Measurements from ENCODE around the gene MBD4. TPM values are rescaled to one million over a fixed set of nuclear protein-coding genes. Genes with fewer than 3 reads are reported as not detected.
"Not testable (repeated sequence)": the region's sequence is repeated elsewhere in the genome, so short reads cannot be mapped to it uniquely, and the experiment has no call there.

Gene MBD4
- total RNA-seq, 2 experiments from 2014 or later = 62.0 to 63.9 TPM

DNA sequence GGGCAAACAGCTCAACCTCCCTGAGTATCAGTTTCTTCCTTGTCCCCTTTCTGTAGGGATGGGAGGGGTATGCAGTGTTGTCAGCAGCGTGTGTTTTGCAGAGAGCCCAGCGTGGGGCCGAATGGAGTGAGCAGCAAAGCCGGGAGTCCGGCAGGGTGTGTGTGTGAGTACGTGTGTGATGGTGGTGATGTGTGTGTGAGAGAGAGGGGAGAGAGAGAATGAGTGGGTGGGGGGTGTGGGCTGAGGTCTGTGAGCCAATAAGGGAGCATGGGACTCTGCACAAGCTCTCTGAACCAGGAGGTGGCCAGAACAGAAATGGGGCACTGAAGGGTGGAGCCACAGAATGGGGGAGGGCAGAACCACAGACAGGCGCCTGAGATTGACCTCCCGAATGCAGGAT is 44.1 kb upstream of the MBD4 start:
- DNase-seq = no peak
- ChIA-PET CTCF (no interaction called here), POLR2A (no interaction called here)
- Histone ChIP-seq H3K36me3 (ENCODE audit: insufficient read depth, low read length) (no peaks in the 10 kb centered on the region), H3K4me1 (ENCODE audit: insufficient read depth, low read length) (peaks cover 15% of the 10 kb centered on the region), H3K9me3 (ENCODE audit: control insufficient read depth in 1 of 2, insufficient read depth in 1 of 2, low read length in 2 of 2) (no peaks in the 10 kb centered on the region), H3K4me3 (ENCODE audit: low read length) (no peak overlapping the region), H3K27me3 (ENCODE audit: control insufficient read depth in 1 of 2, insufficient read depth in 2 of 2, low read length in 2 of 2) (no peaks in the 10 kb centered on the region), H3K27ac (ENCODE audit: low read depth in 1 of 2, low read length in 2 of 2) (no peak overlapping the region)
- TF ChIP-seq, protein P1, sequence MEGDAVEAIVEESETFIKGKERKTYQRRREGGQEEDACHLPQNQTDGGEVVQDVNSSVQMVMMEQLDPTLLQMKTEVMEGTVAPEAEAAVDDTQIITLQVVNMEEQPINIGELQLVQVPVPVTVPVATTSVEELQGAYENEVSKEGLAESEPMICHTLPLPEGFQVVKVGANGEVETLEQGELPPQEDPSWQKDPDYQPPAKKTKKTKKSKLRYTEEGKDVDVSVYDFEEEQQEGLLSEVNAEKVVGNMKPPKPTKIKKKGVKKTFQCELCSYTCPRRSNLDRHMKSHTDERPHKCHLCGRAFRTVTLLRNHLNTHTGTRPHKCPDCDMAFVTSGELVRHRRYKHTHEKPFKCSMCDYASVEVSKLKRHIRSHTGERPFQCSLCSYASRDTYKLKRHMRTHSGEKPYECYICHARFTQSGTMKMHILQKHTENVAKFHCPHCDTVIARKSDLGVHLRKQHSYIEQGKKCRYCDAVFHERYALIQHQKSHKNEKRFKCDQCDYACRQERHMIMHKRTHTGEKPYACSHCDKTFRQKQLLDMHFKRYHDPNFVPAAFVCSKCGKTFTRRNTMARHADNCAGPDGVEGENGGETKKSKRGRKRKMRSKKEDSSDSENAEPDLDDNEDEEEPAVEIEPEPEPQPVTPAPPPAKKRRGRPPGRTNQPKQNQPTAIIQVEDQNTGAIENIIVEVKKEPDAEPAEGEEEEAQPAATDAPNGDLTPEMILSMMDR (IDR thresholded peaks at IDR 0.05) = no peak
- no peaks in the 10 kb centered on the region for H3K9me3 Mint-ChIP-seq
- no peak overlapping the region for H3K4me3 Mint-ChIP-seq
- no peak for ATAC-seq (ENCODE audit: poor library complexity)
- H3K27me3 Mint-ChIP-seq = no peaks in the 10 kb centered on the region
- intact Hi-C loops (cut with DNase I, micrococcal nuclease) = loop anchor here in 1 of 2 experiments (5.0 kb wide), 1 partner anchor 42 kb away; the partner anchor contains the start of gene IFT122
- peaks cover 22% of the 10 kb centered on the region for H3K4me1 Mint-ChIP-seq (ENCODE audit: low read depth)
- H3K27ac Mint-ChIP-seq = no peak overlapping the region
- peaks cover 37% of the 10 kb centered on the region for H3K36me3 Mint-ChIP-seq (ENCODE audit: low read depth)

DNA sequence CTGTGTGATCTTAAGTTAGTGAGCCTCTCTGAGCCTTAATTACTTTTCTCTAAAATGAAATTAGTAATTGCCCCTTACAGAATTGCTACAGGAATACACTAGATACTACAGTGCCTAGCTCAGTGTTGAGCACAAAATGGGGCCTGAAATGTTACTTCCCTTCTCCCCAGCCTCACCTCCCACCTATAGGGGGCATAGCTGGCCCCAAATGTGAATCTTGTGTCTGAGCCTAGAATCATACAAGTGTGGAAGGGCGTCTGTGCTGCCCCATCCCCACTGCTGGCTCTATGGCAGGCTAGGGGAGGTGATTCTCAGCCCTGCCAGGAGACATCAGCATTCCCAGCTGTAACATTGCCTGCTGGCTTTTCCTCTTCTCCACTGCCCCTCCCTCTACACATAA is 43.0 kb upstream of the MBD4 start:
- intact Hi-C loops (cut with DNase I, micrococcal nuclease) = loop anchor here (1.0 to 5.0 kb wide), 2 partner anchors 40 to 42 kb away; partner anchors contain the start of gene IFT122 (in 2 of the 2)
- Mint-ChIP-seq H3K27ac (peak overlapping the region; percentile 69), H3K4me3 (no peak overlapping the region), H3K9me3 (no peaks in the 10 kb centered on the region), H3K27me3 (no peaks in the 10 kb centered on the region), H3K4me1 (ENCODE audit: low read depth) (peaks cover 22% of the 10 kb centered on the region), H3K36me3 (ENCODE audit: low read depth) (peaks cover 42% of the 10 kb centered on the region)
- ATAC-seq (ENCODE audit: poor library complexity) = no peak
- Histone ChIP-seq H3K27ac (ENCODE audit: low read depth in 1 of 2, low read length in 2 of 2) (peak overlapping the region in 1 of 2 donors; percentile 80), H3K4me3 (ENCODE audit: low read length) (no peak overlapping the region), H3K36me3 (ENCODE audit: insufficient read depth, low read length) (peaks cover 8% of the 10 kb centered on the region), H3K4me1 (ENCODE audit: insufficient read depth, low read length) (peaks cover 15% of the 10 kb centered on the region), H3K27me3 (ENCODE audit: control insufficient read depth in 1 of 2, insufficient read depth in 2 of 2, low read length in 2 of 2) (no peaks in the 10 kb centered on the region), H3K9me3 (ENCODE audit: control insufficient read depth in 1 of 2, insufficient read depth in 1 of 2, low read length in 2 of 2) (no peaks in the 10 kb centered on the region)
- TF ChIP-seq, protein P1 (IDR thresholded peaks at IDR 0.05) = no peak
- CTCF ChIA-PET = no interaction called here
- POLR2A ChIA-PET = interaction anchor here (3.4 kb wide), 1 partner anchor 42 kb away, joined by 18 read pairs; the partner anchor contains the start of genes IFT122 and MBD4
- DNase-seq = no peak

GRCh38 chr3:129481766-129482332 is 42.1 kb upstream of the MBD4 start:
- H3K27me3 ChIP-seq (ENCODE audit: control insufficient read depth in 1 of 2, insufficient read depth in 2 of 2, low read length in 2 of 2) = no peaks in the 10 kb centered on the region
- no peak overlapping the region for H3K4me3 ChIP-seq (ENCODE audit: low read length)
- H3K36me3 Mint-ChIP-seq (ENCODE audit: low read depth) = peaks cover 51% of the 10 kb centered on the region
- ChIA-PET CTCF (no interaction called here), POLR2A (interaction anchor here (3.4 kb wide), 1 partner anchor 41 kb away, joined by 18 read pairs; the partner anchor contains the start of genes IFT122 and MBD4)
- no peaks in the 10 kb centered on the region for H3K9me3 ChIP-seq (ENCODE audit: control insufficient read depth in 1 of 2, insufficient read depth in 1 of 2, low read length in 2 of 2)
- peaks cover 22% of the 10 kb centered on the region for H3K4me1 Mint-ChIP-seq (ENCODE audit: low read depth)
- peak; percentile 98 for ATAC-seq (ENCODE audit: poor library complexity)
- H3K9me3 Mint-ChIP-seq = no peaks in the 10 kb centered on the region
- peak overlapping the region; percentile 60 to 80 for H3K27ac ChIP-seq (ENCODE audit: low read depth in 1 of 2, low read length in 2 of 2)
- peak overlapping the region; percentile 11 for H3K4me3 Mint-ChIP-seq
- H3K4me1 ChIP-seq (ENCODE audit: insufficient read depth, low read length) = peaks cover 15% of the 10 kb centered on the region
- H3K27ac Mint-ChIP-seq = peak overlapping the region; percentile 86
- TF ChIP-seq, protein P1 (IDR thresholded peaks at IDR 0.05) = no peak
- intact Hi-C loops (cut with DNase I, micrococcal nuclease) = loop anchor here (1.0 to 5.0 kb wide), 2 partner anchors 40 to 42 kb away; partner anchors contain the start of gene IFT122 (in 2 of the 2)
- peak; percentile 40 to 84 (median 56) for DNase-seq
- H3K36me3 ChIP-seq (ENCODE audit: insufficient read depth, low read length) = peaks cover 10% of the 10 kb centered on the region
- no peaks in the 10 kb centered on the region for H3K27me3 Mint-ChIP-seq

- peaks cover 22% of the 10 kb centered on the region for H3K4me1 Mint-ChIP-seq (ENCODE audit: low read depth)
- Histone ChIP-seq H3K36me3 (ENCODE audit: insufficient read depth, low read length) (peaks cover 16% of the 10 kb centered on the region), H3K27ac (ENCODE audit: low read depth in 1 of 2, low read length in 2 of 2) (peak overlapping the region; percentile 60 to 80), H3K4me1 (ENCODE audit: insufficient read depth, low read length) (peaks cover 15% of the 10 kb centered on the region)
- H3K27me3 ChIP-seq (ENCODE audit: control insufficient read depth in 1 of 2, insufficient read depth in 2 of 2, low read length in 2 of 2); ATAC-seq (ENCODE audit: poor library complexity); CTCF ChIA-PET; H3K4me3 ChIP-seq (ENCODE audit: low read length); DNase-seq; H3K9me3 ChIP-seq (ENCODE audit: control insufficient read depth in 1 of 2, insufficient read depth in 1 of 2, low read length in 2 of 2); H3K9me3 Mint-ChIP-seq; H3K27me3 Mint-ChIP-seq; H3K4me3 Mint-ChIP-seq: not testable (repeated sequence)
- POLR2A ChIA-PET = interaction anchor here (3.4 kb wide), 1 partner anchor 41 kb away, joined by 18 read pairs; the partner anchor contains the start of genes IFT122 and MBD4
- peaks cover 53% of the 10 kb centered on the region for H3K36me3 Mint-ChIP-seq (ENCODE audit: low read depth)
- intact Hi-C loops (cut with DNase I, micrococcal nuclease) = loop anchor here in 1 of 2 experiments (5.0 kb wide), 1 partner anchor 39 kb away; the partner anchor contains the start of gene IFT122
- H3K27ac Mint-ChIP-seq = peak overlapping the region; percentile 86
These were observed 41.5 kb upstream of the MBD4 start for GRCh38 chr3:129481225-129481765.

All from CD4-positive, alpha-beta T cell (primary cell).